HepG2 (cell line): ENCODE results near the gene ADM. TPM values are rescaled to one million over a fixed set of nuclear protein-coding genes. Genes with fewer than 3 reads are reported as not detected.

Experiments
- BHLHE40 ChIP-seq: IDR thresholded peaks from 2 replicates; pipeline ENCODE4 v1.6.1; 2011; ENCODE audit warnings: low read length, improper control_type of control experiment
- ESRRA ChIP-seq: sonication (generic); formaldehyde crosslinking; IDR thresholded peaks from 2 replicates; pipeline ENCODE4 v1.5.1; 2020; ENCODE audit warnings: mild to moderate bottlenecking, low read depth, missing genetic modification reagents
- ETS1 ChIP-seq: sonication (generic); formaldehyde crosslinking; IDR thresholded peaks from 2 replicates; pipeline ENCODE4 v1.4.0; 2020; ENCODE audit warnings: missing genetic modification reagents
- FOXP4 ChIP-seq: sonication (generic); formaldehyde crosslinking; IDR thresholded peaks from 2 replicates; pipeline ENCODE4 v1.4.0; 2020; ENCODE audit warnings: missing genetic modification reagents
- GABPA ChIP-seq, 2 experiments: IDR thresholded peaks; 2 replicates each; pipeline ENCODE4 v1.6.1; 2011 to 2016; ENCODE audit warnings: low read depth in 2 of 2, low read length in 1 of 2, missing biosample characterization in 1 of 2, missing genetic modification characterization in 1 of 2
- GATAD1 ChIP-seq: IDR thresholded peaks from 2 replicates; pipeline ENCODE4 v1.6.1; 2016; ENCODE audit warnings: missing genetic modification reagents, missing compliant biosample characterization
- IRF2 ChIP-seq: IDR thresholded peaks from 2 replicates; pipeline ENCODE4 v1.6.1; 2018; ENCODE audit warnings: missing genetic modification reagents, missing compliant biosample characterization
- NR2F1 ChIP-seq, 2 experiments: fragments of 450-650 bp in 1 of 2; formaldehyde crosslinking in 1 of 2; IDR thresholded peaks; 2 replicates each; pipeline versions ENCODE4 v1.5.0 to v1.6.1; 2016 to 2020; ENCODE audit warnings: mild to moderate bottlenecking in 1 of 2, missing compliant biosample characterization in 1 of 2, missing genetic modification reagents in 1 of 2, moderate library complexity in 1 of 2
- SRY ChIP-seq: sonication (generic); formaldehyde crosslinking; IDR thresholded peaks from 2 replicates; pipeline ENCODE4 v1.8.0; 2022; ENCODE audit warnings: mild to moderate bottlenecking, missing genetic modification reagents
- TFE3 ChIP-seq: IDR thresholded peaks from 2 replicates; pipeline ENCODE4 v1.6.1; 2016
- ZFX ChIP-seq: sonication (generic); formaldehyde crosslinking; IDR thresholded peaks from 2 replicates; pipeline ENCODE4 v1.4.0; 2020; ENCODE audit warnings: mild to moderate bottlenecking, low read depth, missing genetic modification reagents, moderate library complexity
- ZKSCAN1 ChIP-seq: fragments of 150-350 bp; IDR thresholded peaks from 2 replicates; pipeline ENCODE4 v1.6.1; 2014; ENCODE audit warnings: low read length
- ZNF232 ChIP-seq: sonication (generic); formaldehyde crosslinking; IDR thresholded peaks from 2 replicates; pipeline ENCODE4 v1.4.0; 2020; ENCODE audit warnings: missing genetic modification reagents, borderline replicate concordance
- ZNF501 ChIP-seq: sonication (generic); formaldehyde crosslinking; IDR thresholded peaks from 2 replicates; pipeline ENCODE4 v1.5.1; 2020; ENCODE audit warnings: mild to moderate bottlenecking, moderate library complexity, missing genetic modification reagents
- polyA plus RNA-seq, 8 experiments: library from polyadenylated mRNA; depleted of rRNA in 3 of 8; stranded (reverse) in 7 of 8; unstranded in 1 of 8; fragments of >200 nt; fragmentation: Illumina TruSeq in 4 of 8; extraction: Trizol in 4 of 8; gene quantifications; 2 replicates each; pipeline versions ENCODE4 v1.2.1 to v1.2.3, GENCODE V29; 2011 to 2016; ENCODE audit warnings: low read depth in 4 of 8, missing spikeins in 1 of 8, mixed read lengths in 1 of 8; ENCODE audit not compliant: insufficient read depth in 1 of 8
- total RNA-seq, 5 experiments: library from RNA; depleted of rRNA; stranded (reverse); fragments of >200 nt; fragmentation: Illumina TruSeq; extraction: Trizol; gene quantifications; 2 replicates each; pipeline ENCODE4 v1.2.3, GENCODE V29; 2016; ENCODE audit warnings: low read depth in 1 of 5
- TF ChIP-seq, protein P1 (sequence below): sonication (generic); formaldehyde crosslinking; IDR thresholded peaks from 2 replicates; pipeline ENCODE4 v1.4.0; 2020; ENCODE audit warnings: missing genetic modification reagents, borderline replicate concordance
- TF ChIP-seq, protein P2 (sequence below): IDR thresholded peaks from 2 replicates; pipeline ENCODE4 v1.6.1; 2018; ENCODE audit warnings: missing genetic modification reagents
- TF ChIP-seq, protein P3 (sequence below): IDR thresholded peaks from 2 replicates; pipeline ENCODE4 v1.6.1; 2016; ENCODE audit warnings: mild to moderate bottlenecking, missing biosample characterization, missing genetic modification reagents

ADM gene
- total and polyA plus RNA-seq, 2 of the 13 experiments (the other 11 are each of a cell fraction or from before 2014, with no cell fraction given) = 10.7 to 26.1 TPM

GRCh38 chr11:10304495-10305261 is at the start of gene ADM (continued):
- TF ChIP-seq, protein P1, sequence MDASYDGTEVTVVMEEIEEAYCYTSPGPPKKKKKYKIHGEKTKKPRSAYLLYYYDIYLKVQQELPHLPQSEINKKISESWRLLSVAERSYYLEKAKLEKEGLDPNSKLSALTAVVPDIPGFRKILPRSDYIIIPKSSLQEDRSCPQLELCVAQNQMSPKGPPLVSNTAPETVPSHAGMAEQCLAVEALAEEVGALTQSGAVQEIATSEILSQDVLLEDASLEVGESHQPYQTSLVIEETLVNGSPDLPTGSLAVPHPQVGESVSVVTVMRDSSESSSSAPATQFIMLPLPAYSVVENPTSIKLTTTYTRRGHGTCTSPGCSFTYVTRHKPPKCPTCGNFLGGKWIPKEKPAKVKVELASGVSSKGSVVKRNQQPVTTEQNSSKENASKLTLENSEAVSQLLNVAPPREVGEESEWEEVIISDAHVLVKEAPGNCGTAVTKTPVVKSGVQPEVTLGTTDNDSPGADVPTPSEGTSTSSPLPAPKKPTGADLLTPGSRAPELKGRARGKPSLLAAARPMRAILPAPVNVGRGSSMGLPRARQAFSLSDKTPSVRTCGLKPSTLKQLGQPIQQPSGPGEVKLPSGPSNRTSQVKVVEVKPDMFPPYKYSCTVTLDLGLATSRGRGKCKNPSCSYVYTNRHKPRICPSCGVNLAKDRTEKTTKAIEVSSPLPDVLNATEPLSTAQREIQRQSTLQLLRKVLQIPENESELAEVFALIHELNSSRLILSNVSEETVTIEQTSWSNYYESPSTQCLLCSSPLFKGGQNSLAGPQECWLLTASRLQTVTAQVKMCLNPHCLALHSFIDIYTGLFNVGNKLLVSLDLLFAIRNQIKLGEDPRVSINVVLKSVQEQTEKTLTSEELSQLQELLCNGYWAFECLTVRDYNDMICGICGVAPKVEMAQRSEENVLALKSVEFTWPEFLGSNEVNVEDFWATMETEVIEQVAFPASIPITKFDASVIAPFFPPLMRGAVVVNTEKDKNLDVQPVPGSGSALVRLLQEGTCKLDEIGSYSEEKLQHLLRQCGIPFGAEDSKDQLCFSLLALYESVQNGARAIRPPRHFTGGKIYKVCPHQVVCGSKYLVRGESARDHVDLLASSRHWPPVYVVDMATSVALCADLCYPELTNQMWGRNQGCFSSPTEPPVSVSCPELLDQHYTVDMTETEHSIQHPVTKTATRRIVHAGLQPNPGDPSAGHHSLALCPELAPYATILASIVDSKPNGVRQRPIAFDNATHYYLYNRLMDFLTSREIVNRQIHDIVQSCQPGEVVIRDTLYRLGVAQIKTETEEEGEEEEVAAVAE = 0 out of 2 replicates have a peak, but pooled peaks have one; percentile 65
- TF ChIP-seq FOXP4 (CRISPR knock-in tag) (peak; percentile 44; the same call in 1 of the 2 replicates), ZKSCAN1 (peak; percentile 22; the same call in 1 of the 2 replicates), GABPA (IDR thresholded peaks at IDR 0.05; ENCODE audit: low read depth, low read length) (no peak), GABPA (CRISPR knock-in tag; IDR thresholded peaks at IDR 0.05; ENCODE audit: low read depth) (0 out of 2 replicates have a peak, but pooled peaks have one; percentile 4), ZNF501 (CRISPR knock-in tag) (peak; percentile 11; the same call in 1 of the 2 replicates), ZFX (CRISPR knock-in tag) (peak; percentile 73), ZNF232 (peak; percentile 80; the same call in 1 of the 2 replicates), SRY (no peak), NR2F1 (CRISPR knock-in tag; IDR thresholded peaks at IDR 0.05) (0 out of 4 replicates have a peak, but pooled peaks of 1 of the 2 experiments have one; percentile 26), IRF2 (CRISPR knock-in tag) (peak; percentile 88), BHLHE40 (0 out of 2 replicates have a peak, but pooled peaks have one; percentile 14), GATAD1 (CRISPR knock-in tag) (peak; percentile 75), TFE3 (CRISPR knock-in tag) (peak; percentile 69; the same call in 1 of the 2 replicates), ESRRA (CRISPR knock-in tag) (no peak), ETS1 (CRISPR knock-in tag) (0 out of 2 replicates have a peak, but pooled peaks have one; percentile 47)
- TF ChIP-seq, protein P2, sequence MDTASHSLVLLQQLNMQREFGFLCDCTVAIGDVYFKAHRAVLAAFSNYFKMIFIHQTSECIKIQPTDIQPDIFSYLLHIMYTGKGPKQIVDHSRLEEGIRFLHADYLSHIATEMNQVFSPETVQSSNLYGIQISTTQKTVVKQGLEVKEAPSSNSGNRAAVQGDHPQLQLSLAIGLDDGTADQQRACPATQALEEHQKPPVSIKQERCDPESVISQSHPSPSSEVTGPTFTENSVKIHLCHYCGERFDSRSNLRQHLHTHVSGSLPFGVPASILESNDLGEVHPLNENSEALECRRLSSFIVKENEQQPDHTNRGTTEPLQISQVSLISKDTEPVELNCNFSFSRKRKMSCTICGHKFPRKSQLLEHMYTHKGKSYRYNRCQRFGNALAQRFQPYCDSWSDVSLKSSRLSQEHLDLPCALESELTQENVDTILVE = no peak
- TF ChIP-seq, protein P3, sequence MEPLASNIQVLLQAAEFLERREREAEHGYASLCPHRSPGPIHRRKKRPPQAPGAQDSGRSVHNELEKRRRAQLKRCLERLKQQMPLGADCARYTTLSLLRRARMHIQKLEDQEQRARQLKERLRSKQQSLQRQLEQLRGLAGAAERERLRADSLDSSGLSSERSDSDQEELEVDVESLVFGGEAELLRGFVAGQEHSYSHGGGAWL (CRISPR knock-in tag) = peak; percentile 82; the same call in 1 of the 2 replicates
